T-cell (primary cell): Measurements from ENCODE around the gene MYDGF. TPM values are rescaled to one million over a fixed set of nuclear protein-coding genes. Genes with fewer than 3 reads are reported as not detected.

Experiments
- ATAC-seq, 4 experiments: fragments of 200-7000 bp in 3 of 4; fragments of 150-1000 bp in 1 of 4; cut with Tn5 transposase; replicated peaks in 1 of 4; 1 replicate in 3 of 4; 2 replicates in 1 of 4; pipeline ENCODE4 v1.10.0; 2021; ENCODE audit warnings: moderate library complexity in 3 of 4, mild to moderate bottlenecking in 2 of 4, moderate number of reproducible peaks in 1 of 4
- CTCF ChIA-PET, 2 donors: fragments of 300-600 bp; sonication (Branson Sonifier 250); formaldehyde crosslinking; loops; one replicate each; lab custom pipeline; 2022; ENCODE audit warnings: antibody characterized with exemption in 2 of 2; lab: Charles Lee
- POLR2A ChIA-PET, 2 donors: fragments of 300-600 bp; sonication (Branson Sonifier 250); formaldehyde crosslinking; loops; one replicate each; lab custom pipeline; 2022; ENCODE audit warnings: antibody characterized with exemption in 2 of 2; lab: Charles Lee
- DNase-seq, 35 experiments: peaks; one replicate each; pipeline versions ENCODE4 v3.0.0 to v3.0.0-alpha.2; 2013 to 2023
- H3K27ac ChIP-seq: one replicate; pipeline ENCODE4 v1.5.1; 2013; ENCODE audit warnings: low read length
- H3K27me3 ChIP-seq, 2 experiments: replicated peaks in 1 of 2; 1 replicate in 1 of 2; 2 replicates in 1 of 2; pipeline versions ENCODE4 v1.6.1 to v1.7.0; 2013; ENCODE audit warnings: low read length in 1 of 2, mixed read lengths in 1 of 2; ENCODE audit not compliant: control insufficient read depth in 2 of 2, insufficient read depth in 2 of 2; ENCODE audit errors: extremely low read depth in 1 of 2
- H3K36me3 ChIP-seq, 2 donors: 1 replicate in 1 of 2; 2 replicates in 1 of 2; pipeline versions ENCODE4 v1.6.1 to v1.7.0; 2013; ENCODE audit warnings: low read length in 1 of 2; ENCODE audit not compliant: control insufficient read depth in 2 of 2, insufficient read depth in 1 of 2; ENCODE audit errors: extremely low read depth in 1 of 2
- H3K4me1 ChIP-seq, 2 experiments: 1 replicate in 1 of 2; 2 replicates in 1 of 2; pipeline versions ENCODE4 v1.6.1 to v1.7.0; 2013; ENCODE audit warnings: low read length in 2 of 2, mixed read lengths in 1 of 2; ENCODE audit not compliant: insufficient read depth in 2 of 2, control insufficient read depth in 1 of 2; ENCODE audit errors: extremely low read depth in 1 of 2
- H3K4me3 ChIP-seq, 2 donors: 1 replicate in 1 of 2; 2 replicates in 1 of 2; pipeline versions ENCODE4 v1.5.1 to v1.7.0; 2013; ENCODE audit warnings: mild to moderate bottlenecking in 2 of 2, low read length in 1 of 2, moderate library complexity in 1 of 2; ENCODE audit not compliant: control insufficient read depth in 1 of 2; ENCODE audit errors: extremely low read depth in 1 of 2
- H3K9me3 ChIP-seq: 2 replicates; pipeline ENCODE4 v1.7.0; 2013
- H3K27ac Mint-ChIP-seq, 2 donors: one replicate each; pipeline ENCODE4 v1.8.0; 2020 to 2021; ENCODE audit warnings: mild to moderate bottlenecking in 2 of 2, mixed read lengths in 2 of 2
- H3K27me3 Mint-ChIP-seq, 2 donors: one replicate each; pipeline ENCODE4 v1.8.0; 2021 to 2022; ENCODE audit warnings: mixed read lengths in 2 of 2
- H3K36me3 Mint-ChIP-seq: one replicate; pipeline ENCODE4 v1.8.0; 2021; ENCODE audit warnings: mixed read lengths
- H3K4me1 Mint-ChIP-seq, 3 donors: one replicate each; pipeline ENCODE4 v1.8.0; 2020 to 2022; ENCODE audit warnings: mixed read lengths in 3 of 3, mild to moderate bottlenecking in 1 of 3
- H3K4me3 Mint-ChIP-seq, 3 donors: one replicate each; pipeline ENCODE4 v1.8.0; 2020 to 2022; ENCODE audit warnings: mild to moderate bottlenecking in 3 of 3, mixed read lengths in 3 of 3, moderate library complexity in 3 of 3
- H3K9me3 Mint-ChIP-seq, 3 donors: one replicate each; pipeline ENCODE4 v1.8.0; 2020 to 2022; ENCODE audit warnings: mixed read lengths in 3 of 3
- WGBS: methylation state at CpG from one replicate; pipeline ENCODE4 v1.1.5; 2013; ENCODE audit warnings: missing lambda C conversion rate; ENCODE audit not compliant: insufficient coverage; 5-methylcytosine and 5-hydroxymethylcytosine counted together
- total RNA-seq, 35 experiments: library from RNA in 6 of 35; stranded (reverse) in 6 of 35; fragments of 120-200 nt in 1 of 35; gene quantifications; one replicate each; pipeline versions ENCODE4 v1.2.1 to v1.2.4 and lab custom pipeline; 2013 to 2026

Gene MYDGF
- total RNA-seq, 5 donors from 2014 or later (not counting 1 experiment from before 2014, with no cell fraction given) = 27.5 to 46.4 (median 38.3) TPM

- WGBS = 70% methylated on average over 9 of the region's 12 CpGs
- ATAC-seq (no peak), DNase-seq (no peak)
- Mint-ChIP-seq H3K27ac (no peak overlapping the region), H3K36me3 (no peaks in the 10 kb centered on the region), H3K4me1 (no peaks in the 10 kb centered on the region), H3K9me3 (no peaks in the 10 kb centered on the region), H3K4me3 (no peak overlapping the region), H3K27me3 (peaks cover 11 to 23% of the 10 kb centered on the region in 2 donors)
- POLR2A ChIA-PET = interaction anchor here in 1 of 2 donors (0.6 kb wide), 1 partner anchor 284 kb away, joined by 3 read pairs; no protein-coding TSS in a partner anchor
- Histone ChIP-seq H3K4me3 (no peak overlapping the region), H3K9me3 (no peaks in the 10 kb centered on the region), H3K4me1 (no peaks in the 10 kb centered on the region), H3K27ac (no peak overlapping the region), H3K27me3 (peaks cover 0 to 55% of the 10 kb centered on the region in 2 experiments), H3K36me3 (no peaks in the 10 kb centered on the region)
- CTCF ChIA-PET = interaction anchor here in 1 of 2 donors (0.6 to 0.7 kb wide), 2 partner anchors 9 to 36 kb away, joined by 3 to 5 read pairs; no protein-coding TSS in a partner anchor
Measured at GRCh38 chr19:4622695-4623421, 47.3 kb downstream of the MYDGF start.

DNA sequence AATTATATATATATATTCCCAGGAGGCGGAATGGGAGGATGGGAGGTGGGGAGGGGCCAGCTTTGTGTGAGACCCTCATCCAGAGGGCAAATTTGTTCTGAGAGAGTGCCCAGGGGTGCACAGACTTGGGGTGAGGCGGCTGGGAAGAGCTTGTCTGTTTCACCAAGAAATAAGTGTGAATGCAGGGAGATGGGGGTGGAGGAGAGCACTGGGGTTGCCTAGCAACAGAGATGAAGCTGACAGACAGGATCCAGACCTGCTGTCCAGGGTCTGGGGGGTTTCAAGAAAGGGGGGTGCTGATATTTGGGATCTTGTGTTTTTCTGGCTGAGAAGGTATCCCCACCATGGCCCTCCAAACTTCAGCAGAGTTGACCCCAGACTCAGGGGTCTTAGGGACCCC is 49.5 kb downstream of the MYDGF start:
- Mint-ChIP-seq H3K27ac (no peak overlapping the region), H3K36me3 (no peaks in the 10 kb centered on the region), H3K9me3 (no peaks in the 10 kb centered on the region), H3K27me3 (peaks cover 12 to 27% of the 10 kb centered on the region in 2 donors), H3K4me1 (no peaks in the 10 kb centered on the region), H3K4me3 (no peak overlapping the region)
- WGBS = 50% methylated on average over 1 of the region's 2 CpGs
- no peak for DNase-seq
- Histone ChIP-seq H3K4me3 (no peak overlapping the region), H3K27ac (no peak overlapping the region), H3K27me3 (peaks cover 0 to 56% of the 10 kb centered on the region in 2 experiments), H3K4me1 (no peaks in the 10 kb centered on the region), H3K36me3 (no peaks in the 10 kb centered on the region), H3K9me3 (no peaks in the 10 kb centered on the region)
- CTCF ChIA-PET = no interaction called here
- POLR2A ChIA-PET = no interaction called here
- no peak for ATAC-seq

GRCh38 chr19:4619668-4620294 is 50.4 kb downstream of the MYDGF start:
- Mint-ChIP-seq H3K27ac (no peak overlapping the region), H3K4me3 (no peak overlapping the region), H3K27me3 (peaks cover 12 to 27% of the 10 kb centered on the region in 2 donors), H3K4me1 (no peaks in the 10 kb centered on the region), H3K9me3 (no peaks in the 10 kb centered on the region), H3K36me3 (no peaks in the 10 kb centered on the region)
- ATAC-seq = no peak
- CTCF ChIA-PET = no interaction called here
- POLR2A ChIA-PET = no interaction called here
- Histone ChIP-seq H3K4me3 (no peak overlapping the region), H3K4me1 (no peaks in the 10 kb centered on the region), H3K9me3 (no peaks in the 10 kb centered on the region), H3K27ac (no peak overlapping the region), H3K27me3 (peaks cover 0 to 58% of the 10 kb centered on the region in 2 experiments), H3K36me3 (no peaks in the 10 kb centered on the region)
- no peak for DNase-seq
- WGBS = 76% methylated on average over 10 of the region's 17 CpGs

- Mint-ChIP-seq H3K4me3 (no peak overlapping the region), H3K27me3 (peaks cover 12 to 23% of the 10 kb centered on the region in 2 donors), H3K27ac (no peak overlapping the region), H3K4me1 (no peaks in the 10 kb centered on the region), H3K9me3 (no peaks in the 10 kb centered on the region), H3K36me3 (no peaks in the 10 kb centered on the region)
- no peak for DNase-seq
- Histone ChIP-seq H3K4me3 (no peak overlapping the region), H3K27ac (no peak overlapping the region), H3K27me3 (peaks cover 0 to 52% of the 10 kb centered on the region in 2 experiments), H3K36me3 (no peaks in the 10 kb centered on the region), H3K9me3 (no peaks in the 10 kb centered on the region), H3K4me1 (no peaks in the 10 kb centered on the region)
- WGBS = 37% methylated on average over 4 of the region's 6 CpGs
- POLR2A ChIA-PET = no interaction called here
- CTCF ChIA-PET = no interaction called here
- ATAC-seq = no peak
Measured at GRCh38 chr19:4618019-4618418, 52.1 kb downstream of the MYDGF start.

- no peak overlapping the region for H3K27ac ChIP-seq
- peaks cover 21 to 25% of the 10 kb centered on the region in 2 donors for H3K27me3 Mint-ChIP-seq
- no peaks in the 10 kb centered on the region for H3K36me3 Mint-ChIP-seq
- no peak overlapping the region for H3K4me3 ChIP-seq
- no peaks in the 10 kb centered on the region for H3K36me3 ChIP-seq
- no peak for DNase-seq
- POLR2A ChIA-PET = no interaction called here
- no peaks in the 10 kb centered on the region for H3K9me3 Mint-ChIP-seq
- 86% methylated on average over 1 of the region's 8 CpGs for WGBS
- no peak overlapping the region for H3K4me3 Mint-ChIP-seq
- no peaks in the 10 kb centered on the region for H3K4me1 Mint-ChIP-seq
- ATAC-seq = no peak
- H3K9me3 ChIP-seq = no peaks in the 10 kb centered on the region
- H3K4me1 ChIP-seq = no peaks in the 10 kb centered on the region
- H3K27ac Mint-ChIP-seq = no peak overlapping the region
- CTCF ChIA-PET = no interaction called here
- H3K27me3 ChIP-seq = peaks cover 0 to 43% of the 10 kb centered on the region in 2 experiments
Measured at GRCh38 chr19:4613254-4613751, 56.8 kb downstream of the MYDGF start.

DNA sequence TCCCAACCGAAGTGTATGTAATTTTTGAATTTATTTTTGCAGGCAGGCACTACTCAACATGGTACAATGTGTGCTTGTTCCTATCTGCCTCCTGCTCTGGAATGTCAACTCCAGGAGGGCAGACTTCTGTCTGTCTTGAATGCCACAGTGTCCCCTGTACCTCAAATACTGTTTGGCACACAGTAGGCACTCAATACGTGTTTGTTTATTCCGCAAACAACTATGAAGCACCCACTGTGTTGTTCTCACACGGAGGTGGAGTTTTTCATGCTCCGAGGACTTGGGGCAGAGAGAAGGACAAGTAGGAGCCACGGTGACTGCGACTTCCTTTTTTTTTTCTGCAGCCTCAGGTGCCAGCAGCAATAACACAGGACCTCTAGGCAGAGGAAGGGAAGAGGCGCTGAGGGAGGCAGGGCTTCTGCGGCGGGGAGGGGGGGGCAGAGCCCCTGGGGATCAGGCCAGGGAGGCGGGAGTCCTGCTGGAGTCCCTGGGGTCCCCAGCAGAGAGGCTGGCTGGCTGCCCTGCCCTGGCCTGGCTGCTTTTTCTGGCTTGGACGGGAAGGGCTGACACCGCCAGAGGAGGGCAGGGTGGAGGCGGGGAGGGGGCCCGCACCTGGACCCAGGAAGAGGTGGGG is 60.1 kb downstream of the MYDGF start:
- no peaks in the 10 kb centered on the region for H3K36me3 Mint-ChIP-seq
- H3K4me1 Mint-ChIP-seq = no peaks in the 10 kb centered on the region
- ATAC-seq (no peak), DNase-seq (no peak)
- no peak overlapping the region for H3K4me3 Mint-ChIP-seq
- H3K9me3 Mint-ChIP-seq = no peaks in the 10 kb centered on the region
- no peak overlapping the region for H3K4me3 ChIP-seq
- WGBS = 11% methylated on average over 12 of the region's 15 CpGs
- POLR2A ChIA-PET = no interaction called here
- H3K36me3 ChIP-seq = no peaks in the 10 kb centered on the region
- H3K27me3 Mint-ChIP-seq = peaks cover 23 to 33% of the 10 kb centered on the region in 2 donors
- no peaks in the 10 kb centered on the region for H3K4me1 ChIP-seq
- H3K27ac ChIP-seq = no peak overlapping the region
- H3K9me3 ChIP-seq = no peaks in the 10 kb centered on the region
- no peak overlapping the region for H3K27ac Mint-ChIP-seq
- peaks cover 0 to 55% of the 10 kb centered on the region in 2 experiments for H3K27me3 ChIP-seq
- CTCF ChIA-PET = interaction anchor here in 1 of 2 donors (0.7 kb wide), 1 partner anchor 13 kb away, joined by 10 read pairs; no protein-coding TSS in a partner anchor
